ENCODE measurements around the gene SLC25A12.

DNA sequence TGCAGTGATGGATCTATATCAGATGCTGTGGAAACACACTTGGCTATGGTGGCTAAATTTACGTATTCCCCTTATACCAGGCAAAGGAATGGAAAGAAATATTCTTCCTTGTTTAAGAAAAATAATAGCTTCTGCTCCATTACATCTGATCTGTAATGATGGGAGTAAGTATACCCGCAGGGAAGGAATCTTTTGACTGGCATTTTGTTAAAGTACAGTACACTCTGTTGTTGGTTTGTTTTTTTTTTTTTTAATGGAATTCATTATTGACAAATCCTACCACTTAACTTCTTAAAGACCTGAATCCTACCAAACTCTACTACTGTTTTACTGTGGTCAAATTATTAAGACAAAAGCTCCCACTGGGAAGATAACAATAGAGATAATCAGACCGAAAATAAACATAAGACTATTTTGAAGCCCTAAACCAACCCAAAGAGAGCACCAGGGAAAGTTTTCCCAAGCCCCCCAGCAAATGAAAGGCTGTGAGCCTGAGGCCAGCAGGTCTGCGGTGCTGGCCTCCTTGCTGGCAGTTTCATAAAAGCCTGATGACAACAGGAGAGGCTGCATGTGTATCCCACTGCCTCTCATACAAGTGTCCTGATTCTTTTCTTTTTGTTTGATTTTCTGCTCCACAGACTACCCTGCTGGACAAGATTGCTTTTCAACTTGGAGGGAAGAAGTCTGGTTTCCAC is 101.0 kb downstream of the SLC25A12 start:
- TF ChIP-seq, protein P1, sequence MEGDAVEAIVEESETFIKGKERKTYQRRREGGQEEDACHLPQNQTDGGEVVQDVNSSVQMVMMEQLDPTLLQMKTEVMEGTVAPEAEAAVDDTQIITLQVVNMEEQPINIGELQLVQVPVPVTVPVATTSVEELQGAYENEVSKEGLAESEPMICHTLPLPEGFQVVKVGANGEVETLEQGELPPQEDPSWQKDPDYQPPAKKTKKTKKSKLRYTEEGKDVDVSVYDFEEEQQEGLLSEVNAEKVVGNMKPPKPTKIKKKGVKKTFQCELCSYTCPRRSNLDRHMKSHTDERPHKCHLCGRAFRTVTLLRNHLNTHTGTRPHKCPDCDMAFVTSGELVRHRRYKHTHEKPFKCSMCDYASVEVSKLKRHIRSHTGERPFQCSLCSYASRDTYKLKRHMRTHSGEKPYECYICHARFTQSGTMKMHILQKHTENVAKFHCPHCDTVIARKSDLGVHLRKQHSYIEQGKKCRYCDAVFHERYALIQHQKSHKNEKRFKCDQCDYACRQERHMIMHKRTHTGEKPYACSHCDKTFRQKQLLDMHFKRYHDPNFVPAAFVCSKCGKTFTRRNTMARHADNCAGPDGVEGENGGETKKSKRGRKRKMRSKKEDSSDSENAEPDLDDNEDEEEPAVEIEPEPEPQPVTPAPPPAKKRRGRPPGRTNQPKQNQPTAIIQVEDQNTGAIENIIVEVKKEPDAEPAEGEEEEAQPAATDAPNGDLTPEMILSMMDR (IDR thresholded peaks at IDR 0.05; ENCODE audit: extremely low read depth in 1 of 2, insufficient read depth in 1 of 2, low read depth in 1 of 2, low read length in 2 of 2) = no peak
- TF ChIP-seq POLR2AphosphoS5 (IDR thresholded peaks at IDR 0.05; ENCODE audit: insufficient read depth, low read depth, low read length) = no peak
- no peak for TF ChIP-seq JUN (IDR thresholded peaks at IDR 0.05; ENCODE audit: borderline replicate concordance, insufficient read depth, insufficient read length, low read depth)
- TF ChIP-seq, protein P2, sequence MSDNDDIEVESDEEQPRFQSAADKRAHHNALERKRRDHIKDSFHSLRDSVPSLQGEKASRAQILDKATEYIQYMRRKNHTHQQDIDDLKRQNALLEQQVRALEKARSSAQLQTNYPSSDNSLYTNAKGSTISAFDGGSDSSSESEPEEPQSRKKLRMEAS (IDR thresholded peaks at IDR 0.05; ENCODE audit: insufficient read depth, insufficient read length) = no peak
- no peak for TF ChIP-seq EZH2 (IDR thresholded peaks at IDR 0.05; ENCODE audit: borderline replicate concordance, low read depth, low read length, severe bottlenecking)
- TF ChIP-seq GATA2 (IDR thresholded peaks at IDR 0.05; ENCODE audit: insufficient read depth, insufficient read length, low read depth, low read length) = no peak
